GM12892 (cell line): ENCODE measurements around the gene MICOS13.

Experiments used
- POLR2A ChIP-seq: IDR thresholded peaks from 2 replicates; pipeline ENCODE4 v1.6.1; 2011; ENCODE audit warnings: low read depth, low read length, control low read depth
- TAF1 ChIP-seq: IDR thresholded peaks from 2 replicates; pipeline ENCODE4 v1.6.1; 2011; ENCODE audit warnings: low read depth, mild to moderate bottlenecking, control low read depth, low read length, borderline replicate concordance

DNA sequence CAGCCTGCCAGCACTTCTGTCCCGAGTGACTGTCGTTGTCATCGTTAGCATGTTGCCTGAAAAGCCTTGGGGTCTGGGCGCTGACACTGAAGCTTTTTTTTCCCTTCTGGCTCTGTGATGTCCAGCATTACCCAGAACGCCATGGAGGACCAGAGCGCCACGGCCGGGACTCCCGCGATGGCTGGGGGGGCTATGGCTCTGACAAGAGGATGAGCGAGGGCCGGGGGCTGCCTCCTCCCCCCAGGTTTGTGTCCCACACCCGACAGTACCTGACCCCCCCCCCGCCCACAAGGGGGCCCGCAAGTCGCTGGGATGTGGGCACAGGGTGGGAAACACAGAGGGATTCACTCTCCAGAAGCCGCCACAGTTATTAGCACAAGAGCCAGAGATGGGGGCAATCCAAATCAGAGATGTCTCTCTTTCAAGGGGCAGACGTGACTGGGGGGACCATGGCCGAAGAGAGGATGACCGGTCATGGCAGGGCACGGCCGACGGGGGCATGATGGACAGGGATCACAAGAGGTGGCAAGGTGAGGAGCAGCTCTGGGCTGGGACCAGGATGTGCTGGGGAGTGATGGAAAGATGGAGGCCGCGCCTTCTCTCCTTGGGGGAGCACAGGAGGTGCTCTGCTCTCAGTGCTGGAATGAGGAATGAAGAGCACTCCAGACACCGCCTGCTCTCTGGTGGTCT lies 13.2 kb downstream of the MICOS13 start:
- no peak for TF ChIP-seq POLR2A
- no peak for TF ChIP-seq TAF1
